ENCODE data around the gene SRMS. TPM values are rescaled to one million over a fixed set of nuclear protein-coding genes. Genes with fewer than 3 reads are reported as not detected.
A peak's percentile ranks its signal among the peaks of the same experiment; 100 is the strongest.

The SRMS gene
- total RNA-seq, 1 donor from 2014 or later = not detected

- no peak for DNase-seq (ENCODE audit: extremely low spot score in 2 of 2)
- TF ChIP-seq POLR2AphosphoS5 (IDR thresholded peaks at IDR 0.05; ENCODE audit: insufficient read depth in 1 of 2, low read depth in 1 of 2) (no peak), POLR2A (IDR thresholded peaks at IDR 0.05) (no peak), CTCF (IDR thresholded peaks at IDR 0.05) (no peak)
- H3K36me3 ChIP-seq = no peaks in the 10 kb centered on the region
- no peak overlapping the region for H3K27ac ChIP-seq
- peaks cover 23% of the 10 kb centered on the region for H3K4me1 ChIP-seq
- no peak overlapping the region for H3K4me3 ChIP-seq
- H3K9me3 ChIP-seq = no peaks in the 10 kb centered on the region
- intact Hi-C loops (cut with DNase I) = no loop called here
- H3K27me3 ChIP-seq = peaks cover 20% of the 10 kb centered on the region
Measured at GRCh38 chr20:63500151-63500901, 47.2 kb downstream of the SRMS start.

- H3K4me1 ChIP-seq = peaks cover 23% of the 10 kb centered on the region
- H3K4me3 ChIP-seq = peak overlapping the region; percentile 35 to 39
- H3K27ac ChIP-seq = no peak overlapping the region
- H3K27me3 ChIP-seq = peaks cover 20% of the 10 kb centered on the region
- no peak for DNase-seq (ENCODE audit: extremely low spot score in 2 of 2)
- H3K9me3 ChIP-seq = no peaks in the 10 kb centered on the region
- TF ChIP-seq POLR2AphosphoS5 (IDR thresholded peaks at IDR 0.05; ENCODE audit: insufficient read depth in 1 of 2, low read depth in 1 of 2) (no peak), CTCF (IDR thresholded peaks at IDR 0.05) (no peak), POLR2A (IDR thresholded peaks at IDR 0.05) (no peak)
- H3K36me3 ChIP-seq = no peaks in the 10 kb centered on the region
- intact Hi-C loops (cut with DNase I) = no loop called here
Measured at GRCh38 chr20:63499338-63499969, 48.1 kb downstream of the SRMS start.

- Histone ChIP-seq H3K9me3 (no peaks in the 10 kb centered on the region), H3K36me3 (no peaks in the 10 kb centered on the region), H3K27me3 (peaks cover 20% of the 10 kb centered on the region), H3K4me1 (peaks cover 23% of the 10 kb centered on the region), H3K27ac (no peak within 1 kb of the TSS), H3K4me3 (peak within 1 kb of the TSS; percentile 35 to 39)
- TF ChIP-seq POLR2AphosphoS5 (IDR thresholded peaks at IDR 0.05; ENCODE audit: insufficient read depth in 1 of 2, low read depth in 1 of 2) (no peak), POLR2A (IDR thresholded peaks at IDR 0.05) (no peak), CTCF (IDR thresholded peaks at IDR 0.05) (no peak)
- DNase-seq (ENCODE audit: extremely low spot score in 2 of 2) = no peak
- intact Hi-C loops (cut with DNase I) = no loop called here
Measured at GRCh38 chr20:63498960-63499337, 48.6 kb downstream of the SRMS start, which contains the start of gene EEF1A2. TSS of gene EEF1A2 (minus strand) at chr20:63499083. CDS start at chr20:63497763, 1,320 bp downstream.

- intact Hi-C loops (cut with DNase I) = no loop called here
- no peak for DNase-seq (ENCODE audit: extremely low spot score in 2 of 2)
- Histone ChIP-seq H3K9me3 (no peaks in the 10 kb centered on the region), H3K4me3 (peak overlapping the region in 1 of 2 donors; percentile 35), H3K4me1 (peaks cover 23% of the 10 kb centered on the region), H3K27me3 (peaks cover 20% of the 10 kb centered on the region), H3K36me3 (no peaks in the 10 kb centered on the region), H3K27ac (no peak overlapping the region)
- TF ChIP-seq CTCF (IDR thresholded peaks at IDR 0.05) = no peak
- no peak for TF ChIP-seq POLR2A (IDR thresholded peaks at IDR 0.05)
- TF ChIP-seq POLR2AphosphoS5 (IDR thresholded peaks at IDR 0.05; ENCODE audit: insufficient read depth in 1 of 2, low read depth in 1 of 2) = no peak
Measured at GRCh38 chr20:63497946-63498935, 49.3 kb downstream of the SRMS start.
